Endodermal cell (in vitro differentiated cells): ENCODE results near the gene GTF3C1. TPM values are rescaled to one million over a fixed set of nuclear protein-coding genes. Genes with fewer than 3 reads are reported as not detected.

Experiments
- DNase-seq: peaks from one replicate; pipeline ENCODE4 v3.0.0-alpha.2; 2017
- H3K27ac ChIP-seq: 2 replicates; pipeline ENCODE4 v1.5.1; 2013; ENCODE audit warnings: mild to moderate bottlenecking, low read depth, low read length, moderate library complexity
- H3K27me3 ChIP-seq: 2 replicates; pipeline ENCODE4 v1.6.1; 2013; ENCODE audit warnings: mild to moderate bottlenecking, low read length, moderate library complexity; ENCODE audit not compliant: insufficient read depth, control insufficient read depth, poor library complexity, severe bottlenecking
- H3K36me3 ChIP-seq: 2 replicates; pipeline ENCODE4 v1.7.0; 2013; ENCODE audit warnings: mild to moderate bottlenecking, low read length, moderate library complexity; ENCODE audit not compliant: control insufficient read depth, insufficient read depth
- H3K4me1 ChIP-seq: one replicate; pipeline ENCODE4 v1.7.0; 2013; ENCODE audit warnings: low read length; ENCODE audit not compliant: control insufficient read depth, insufficient read depth
- H3K4me3 ChIP-seq: 2 replicates; pipeline ENCODE4 v1.5.1; 2013; ENCODE audit warnings: mild to moderate bottlenecking, low read length, moderate library complexity
- H3K9ac ChIP-seq: 2 replicates; pipeline ENCODE4 v1.6.1; 2013; ENCODE audit warnings: mild to moderate bottlenecking, low read length, moderate library complexity; ENCODE audit not compliant: poor library complexity, severe bottlenecking; ENCODE audit errors: extremely low read depth
- H3K9me3 ChIP-seq: 2 replicates; pipeline ENCODE4 v1.6.1; 2013; ENCODE audit warnings: mild to moderate bottlenecking, low read length, moderate library complexity; ENCODE audit not compliant: control insufficient read depth
- H3K27ac Mint-ChIP-seq: 2 replicates; pipeline ENCODE4 v1.8.0; 2020; ENCODE audit warnings: mixed read lengths
- H3K27me3 Mint-ChIP-seq: 2 replicates; pipeline ENCODE4 v1.8.0; 2021; ENCODE audit warnings: mild to moderate bottlenecking, mixed read lengths; ENCODE audit not compliant: insufficient read depth
- H3K36me3 Mint-ChIP-seq: 2 replicates; pipeline ENCODE4 v1.8.0; 2020; ENCODE audit warnings: low read depth, mixed read lengths
- H3K4me1 Mint-ChIP-seq: 2 replicates; pipeline ENCODE4 v1.8.0; 2020; ENCODE audit warnings: mixed read lengths
- H3K4me3 Mint-ChIP-seq: 2 replicates; pipeline ENCODE4 v1.8.0; 2020; ENCODE audit warnings: mild to moderate bottlenecking, moderate library complexity, mixed read lengths
- H3K9me3 Mint-ChIP-seq: 2 replicates; pipeline ENCODE4 v1.8.0; 2020; ENCODE audit warnings: mild to moderate bottlenecking, mixed read lengths
- WGBS, 2 experiments: methylation state at CpG; one replicate each; pipeline versions ENCODE4 v1.1.5 to v1.1.7; 2013; ENCODE audit warnings: missing lambda C conversion rate in 2 of 2, mixed read lengths in 1 of 2; ENCODE audit not compliant: insufficient coverage in 1 of 2, insufficient read length in 1 of 2; 5-methylcytosine and 5-hydroxymethylcytosine counted together
- total RNA-seq, 2 donors: library from RNA; stranded (reverse); fragmentation: NEBNext Ultra II Directional in 1 of 2; extraction: Animal tissue kit (Norgen Biotek cat#: 25700) in 1 of 2; gene quantifications; 2 replicates in 1 of 2; 3 replicates in 1 of 2; pipeline ENCODE4 v1.2.1, GENCODE V29; 2021
- TF ChIP-seq, protein P1 (sequence below): fragments of 200-600 bp; sonication (generic); conservative IDR thresholded peaks from 2 replicates; pipeline ENCODE4 v1.5.0; 2021; ENCODE audit warnings: antibody characterized with exemption, mild to moderate bottlenecking

GTF3C1 gene
- total RNA-seq, 2 donors from 2014 or later: 138 TPM

DNA sequence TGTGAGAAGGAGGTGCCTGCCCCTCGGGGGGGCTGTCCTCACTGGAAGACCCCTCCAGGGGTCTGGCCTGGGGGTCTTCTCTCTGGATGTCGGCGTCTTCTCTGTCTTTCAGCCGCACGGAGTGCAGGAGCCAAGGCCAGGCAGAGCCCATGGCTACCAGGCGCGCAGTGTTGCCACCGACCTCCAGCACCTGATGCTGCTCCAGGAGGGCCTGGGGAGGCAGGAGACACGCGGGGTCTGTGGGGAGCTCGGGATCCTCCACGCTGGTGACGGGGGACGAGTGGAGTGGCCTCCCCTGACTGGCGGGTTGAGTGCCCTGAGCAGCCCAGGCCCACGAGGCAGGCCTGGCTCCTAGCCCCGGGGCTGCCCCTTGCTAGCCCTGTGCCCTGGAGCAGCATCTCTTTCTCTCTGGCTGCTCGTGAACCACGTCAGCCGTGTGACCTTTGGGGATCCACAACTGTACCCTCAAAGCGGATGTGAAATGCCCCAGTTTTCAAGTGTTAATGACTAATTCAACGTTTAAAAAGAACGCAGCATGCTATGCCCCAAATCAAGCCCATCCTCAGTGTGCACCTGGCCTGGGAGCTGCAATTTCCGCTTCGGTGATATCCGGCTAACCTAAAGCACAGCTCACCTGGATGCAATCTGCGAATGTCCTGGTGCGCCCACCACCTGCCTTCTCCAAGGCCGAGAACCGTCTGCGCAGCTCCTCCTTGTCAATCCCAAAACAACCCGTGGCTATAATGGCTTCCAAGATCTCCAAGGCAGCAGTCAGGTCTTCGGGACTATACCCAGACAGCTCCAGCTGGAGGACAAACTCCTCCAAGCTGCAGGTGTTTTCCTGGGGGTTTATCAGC, 84.9 kb downstream of the GTF3C1 start:
- Mint-ChIP-seq H3K4me3 (no peak overlapping the region), H3K27me3 (no peaks in the 10 kb centered on the region), H3K4me1 (no peaks in the 10 kb centered on the region), H3K36me3 (peaks cover 65% of the 10 kb centered on the region), H3K9me3 (no peaks in the 10 kb centered on the region), H3K27ac (no peak overlapping the region)
- Histone ChIP-seq H3K27me3 (no peaks in the 10 kb centered on the region), H3K4me3 (no peak overlapping the region), H3K4me1 (no peaks in the 10 kb centered on the region), H3K9me3 (peaks cover 15% of the 10 kb centered on the region), H3K27ac (no peak overlapping the region), H3K36me3 (peaks cover 86% of the 10 kb centered on the region), H3K9ac (no peak overlapping the region)
- 95 to 98% methylated on average over 23 to 33 of the region's 33 CpGs for WGBS, 2 experiments
- TF ChIP-seq, protein P1, sequence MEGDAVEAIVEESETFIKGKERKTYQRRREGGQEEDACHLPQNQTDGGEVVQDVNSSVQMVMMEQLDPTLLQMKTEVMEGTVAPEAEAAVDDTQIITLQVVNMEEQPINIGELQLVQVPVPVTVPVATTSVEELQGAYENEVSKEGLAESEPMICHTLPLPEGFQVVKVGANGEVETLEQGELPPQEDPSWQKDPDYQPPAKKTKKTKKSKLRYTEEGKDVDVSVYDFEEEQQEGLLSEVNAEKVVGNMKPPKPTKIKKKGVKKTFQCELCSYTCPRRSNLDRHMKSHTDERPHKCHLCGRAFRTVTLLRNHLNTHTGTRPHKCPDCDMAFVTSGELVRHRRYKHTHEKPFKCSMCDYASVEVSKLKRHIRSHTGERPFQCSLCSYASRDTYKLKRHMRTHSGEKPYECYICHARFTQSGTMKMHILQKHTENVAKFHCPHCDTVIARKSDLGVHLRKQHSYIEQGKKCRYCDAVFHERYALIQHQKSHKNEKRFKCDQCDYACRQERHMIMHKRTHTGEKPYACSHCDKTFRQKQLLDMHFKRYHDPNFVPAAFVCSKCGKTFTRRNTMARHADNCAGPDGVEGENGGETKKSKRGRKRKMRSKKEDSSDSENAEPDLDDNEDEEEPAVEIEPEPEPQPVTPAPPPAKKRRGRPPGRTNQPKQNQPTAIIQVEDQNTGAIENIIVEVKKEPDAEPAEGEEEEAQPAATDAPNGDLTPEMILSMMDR: no peak
- no peak for DNase-seq

DNA sequence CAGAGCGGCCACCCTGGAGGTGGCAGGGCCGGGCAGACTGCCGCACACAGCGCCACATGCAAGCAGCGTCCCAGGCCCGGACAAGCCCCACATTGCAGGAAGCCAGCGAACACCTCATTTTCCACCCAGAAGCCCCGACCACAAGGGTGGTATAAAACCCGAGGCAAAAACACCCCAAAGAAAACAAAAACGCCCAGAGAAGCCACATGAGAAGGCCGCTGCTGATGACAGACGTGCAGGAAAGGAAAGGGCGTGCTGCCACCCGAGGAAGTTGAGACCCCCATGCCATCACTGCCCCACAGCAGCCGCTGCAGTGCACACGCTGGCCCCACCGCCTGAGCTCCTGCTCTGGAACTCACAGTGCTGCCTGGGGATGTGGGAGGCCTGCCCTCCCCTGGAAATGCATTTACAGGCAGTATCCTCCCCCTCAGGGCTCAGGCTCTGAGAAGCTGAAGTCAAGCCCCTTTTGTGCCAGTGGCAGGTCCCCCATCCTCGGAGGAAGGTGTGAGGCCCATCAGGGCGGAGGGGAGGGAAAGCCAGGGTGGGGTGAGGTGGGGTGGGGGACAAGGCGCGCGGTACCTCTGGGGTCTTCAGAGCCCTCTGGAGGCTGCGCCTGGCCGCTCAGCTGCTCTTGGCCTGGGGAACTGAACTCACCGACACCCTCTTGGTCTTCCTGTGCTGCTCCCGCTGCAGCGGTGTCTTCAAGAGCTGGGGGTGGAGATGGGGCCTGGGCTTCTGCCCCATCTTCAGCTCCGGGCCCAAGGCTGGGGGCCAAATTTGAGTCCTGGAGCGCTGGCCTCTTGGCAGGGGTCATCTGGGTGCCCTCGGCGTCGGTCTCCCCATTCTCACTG, 85.7 kb downstream of the GTF3C1 start:
- no peak overlapping the region for H3K27ac ChIP-seq
- H3K4me3 ChIP-seq: no peak overlapping the region
- DNase-seq: no peak
- no peaks in the 10 kb centered on the region for H3K4me1 ChIP-seq
- no peaks in the 10 kb centered on the region for H3K27me3 Mint-ChIP-seq
- no peak overlapping the region for H3K27ac Mint-ChIP-seq
- no peaks in the 10 kb centered on the region for H3K4me1 Mint-ChIP-seq
- H3K36me3 Mint-ChIP-seq: peaks cover 57% of the 10 kb centered on the region
- H3K27me3 ChIP-seq: no peaks in the 10 kb centered on the region
- peaks cover 85% of the 10 kb centered on the region for H3K36me3 ChIP-seq
- H3K9me3 ChIP-seq: peaks cover 15% of the 10 kb centered on the region
- no peak overlapping the region for H3K4me3 Mint-ChIP-seq
- H3K9me3 Mint-ChIP-seq: no peaks in the 10 kb centered on the region
- no peak overlapping the region for H3K9ac ChIP-seq
- 92 to 98% methylated on average over 13 to 32 of the region's 32 CpGs for WGBS, 2 experiments
- TF ChIP-seq, protein P1: no peak

DNA sequence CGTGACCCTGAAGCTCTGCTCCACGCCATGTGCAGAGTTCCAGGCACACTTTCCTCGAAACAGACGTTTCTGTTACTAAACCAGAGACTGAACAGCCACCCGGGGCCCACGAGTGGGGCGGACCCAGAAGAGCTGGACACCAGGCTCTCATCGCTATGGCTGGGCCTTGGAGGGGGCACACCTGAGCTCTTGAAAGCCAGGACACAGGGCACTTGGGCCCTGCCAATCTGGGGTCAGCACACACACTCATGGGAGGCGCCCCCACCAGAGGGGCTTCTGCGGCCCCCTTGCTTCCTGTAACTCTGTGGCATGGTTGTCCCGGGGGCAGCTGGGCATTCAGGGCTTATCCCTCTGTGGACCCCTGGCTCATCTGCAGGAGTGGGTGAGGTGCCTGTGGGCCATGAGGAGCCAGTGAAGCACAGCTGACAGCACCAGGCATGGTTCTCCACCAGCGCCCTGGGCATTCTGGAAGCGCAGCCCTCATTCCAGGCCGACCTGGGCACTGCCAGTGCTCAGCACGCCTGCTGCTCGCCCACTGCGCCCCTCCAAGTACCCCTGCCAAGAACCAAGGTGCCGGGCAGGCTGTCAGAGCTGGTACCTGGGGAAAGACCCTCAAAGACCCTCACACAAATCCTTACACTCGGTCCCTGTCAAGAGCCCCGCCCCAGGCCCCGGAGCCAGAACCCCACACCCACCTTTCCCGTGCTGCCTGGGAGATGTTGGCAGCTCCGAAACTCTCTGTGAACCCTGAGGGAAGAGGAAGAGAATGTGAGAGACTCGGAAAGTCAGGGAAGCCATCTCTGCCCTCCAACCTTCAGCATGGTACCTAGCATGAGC, 86.6 kb downstream of the GTF3C1 start:
- no peaks in the 10 kb centered on the region for H3K4me1 ChIP-seq
- no peak overlapping the region for H3K4me3 Mint-ChIP-seq
- no peak overlapping the region for H3K9ac ChIP-seq
- H3K27me3 ChIP-seq: no peaks in the 10 kb centered on the region
- H3K27me3 Mint-ChIP-seq: no peaks in the 10 kb centered on the region
- no peak overlapping the region for H3K4me3 ChIP-seq
- no peak overlapping the region for H3K27ac Mint-ChIP-seq
- H3K36me3 Mint-ChIP-seq: peaks cover 52% of the 10 kb centered on the region
- peaks cover 12% of the 10 kb centered on the region for H3K9me3 ChIP-seq
- whole genome bisulfite sequencing, 2 experiments: 89 to 94% methylated on average over 11 to 24 of the region's 24 CpGs
- no peaks in the 10 kb centered on the region for H3K4me1 Mint-ChIP-seq
- peaks cover 78% of the 10 kb centered on the region for H3K36me3 ChIP-seq
- no peaks in the 10 kb centered on the region for H3K9me3 Mint-ChIP-seq
- TF ChIP-seq, protein P1: no peak
- no peak for DNase-seq
- no peak overlapping the region for H3K27ac ChIP-seq
